Endothelial cell of umbilical vein (primary cell): ENCODE results near the gene LYZL6. TPM values are rescaled to one million over a fixed set of nuclear protein-coding genes. Genes with fewer than 3 reads are reported as not detected.

Experiments
- BruUV-seq: library from RNA; stranded (reverse); fragments of 400-500 nt; replicated peaks from 2 replicates; lab custom pipeline; 2021; lab: Mats Ljungman, UMichigan
- CTCF ChIA-PET: fragments of 300-600, 350-600 bp; sonication (Branson Sonifier 250); formaldehyde crosslinking; loops from one replicate; lab custom pipeline; 2021; ENCODE audit warnings: antibody characterized with exemption, inconsistent platforms; lab: Charles Lee
- POLR2A ChIA-PET: fragments of 300-600, 350-600 bp; sonication (Branson Sonifier 250); formaldehyde crosslinking; loops from one replicate; lab custom pipeline; 2021; ENCODE audit warnings: antibody characterized with exemption, inconsistent platforms; lab: Charles Lee
- DNase-seq: peaks from one replicate; pipeline ENCODE4 v3.0.0-alpha.2; 2011; ENCODE audit warnings: low read depth, low spot score
- FAIRE-seq: peaks from 2 replicates; lab custom pipeline; 2011; peaks lifted over from hg19 to GRCh38; lab: Jason Lieb, UNC
- H2AFZ ChIP-seq: 2 replicates; pipeline ENCODE4 v1.6.0; 2012; ENCODE audit warnings: low read depth, low read length, control low read depth, inconsistent platforms
- H3K27ac ChIP-seq: 2 replicates; pipeline ENCODE4 v1.5.1; 2011; ENCODE audit warnings: low read depth, mild to moderate bottlenecking, control low read depth, low read length, moderate library complexity; ENCODE audit not compliant: insufficient read depth
- H3K27me3 ChIP-seq, 2 experiments: 2 replicates each; pipeline versions ENCODE4 v1.6.0 to v1.6.1; 2011; ENCODE audit warnings: low read length in 2 of 2, mixed read lengths in 1 of 2; ENCODE audit not compliant: control insufficient read depth in 2 of 2, insufficient read depth in 2 of 2
- H3K36me3 ChIP-seq, 2 experiments: 2 replicates in 1 of 2; 3 replicates in 1 of 2; pipeline ENCODE4 v1.5.1; 2011; ENCODE audit warnings: low read length in 2 of 2, mild to moderate bottlenecking in 1 of 2, moderate library complexity in 1 of 2; ENCODE audit not compliant: control insufficient read depth in 2 of 2, insufficient read depth in 2 of 2; ENCODE audit errors: extremely low read depth in 1 of 2
- H3K4me1 ChIP-seq: 3 replicates; pipeline ENCODE4 v1.5.1; 2011; ENCODE audit warnings: mild to moderate bottlenecking, low read length; ENCODE audit not compliant: control insufficient read depth, insufficient read depth; ENCODE audit errors: extremely low read depth
- H3K4me2 ChIP-seq: 2 replicates; pipeline ENCODE4 v1.6.1; 2011; ENCODE audit warnings: low read length, control low read depth, mixed read lengths; ENCODE audit not compliant: insufficient read depth
- H3K4me3 ChIP-seq, 3 experiments: fragments of 200-600 bp in 1 of 3; sonication (generic), shearing (Covaris generic) in 1 of 3; replicated peaks in 1 of 3; 2 replicates each; pipeline ENCODE4 v1.5.1; 2011 to 2016; ENCODE audit warnings: control low read depth in 3 of 3, low read length in 3 of 3, mild to moderate bottlenecking in 2 of 3, inconsistent platforms in 1 of 3, low read depth in 1 of 3, moderate library complexity in 1 of 3; ENCODE audit not compliant: insufficient read depth in 1 of 3
- H3K79me2 ChIP-seq: 2 replicates; pipeline ENCODE4 v1.6.0; 2012; ENCODE audit warnings: low read length, inconsistent platforms; ENCODE audit not compliant: control insufficient read depth, insufficient read depth
- H3K9ac ChIP-seq: replicated peaks from 2 replicates; pipeline ENCODE3; 2011; ENCODE audit warnings: low read length, control low read depth; ENCODE audit not compliant: insufficient read depth; ENCODE audit errors: extremely low read depth
- H3K9me1 ChIP-seq: replicated peaks from 3 replicates; pipeline ENCODE4 v1.6.0; 2011; ENCODE audit warnings: mild to moderate bottlenecking, low read length; ENCODE audit not compliant: control insufficient read depth, insufficient read depth; ENCODE audit errors: extremely low read depth
- H3K9me3 ChIP-seq: replicated peaks from 2 replicates; pipeline ENCODE4 v1.5.1; 2012; ENCODE audit warnings: low read length, inconsistent platforms; ENCODE audit not compliant: control insufficient read depth, insufficient read depth
- H4K20me1 ChIP-seq: replicated peaks from 2 replicates; pipeline ENCODE3; 2011; ENCODE audit warnings: mild to moderate bottlenecking, low read length; ENCODE audit not compliant: control insufficient read depth, insufficient read depth; ENCODE audit errors: extremely low read depth
- EZH2 ChIP-seq: IDR thresholded peaks from 2 replicates; pipeline ENCODE4 v1.6.1; 2012; ENCODE audit warnings: borderline replicate concordance, low read depth, mild to moderate bottlenecking, moderate library complexity, low read length, inconsistent platforms; ENCODE audit not compliant: severe bottlenecking
- FOS ChIP-seq: IDR thresholded peaks from 2 replicates; pipeline ENCODE4 v1.6.1; 2011; ENCODE audit warnings: mild to moderate bottlenecking, low read length, moderate library complexity, borderline replicate concordance; ENCODE audit not compliant: insufficient read depth
- GATA2 ChIP-seq: IDR thresholded peaks from 2 replicates; pipeline ENCODE4 v1.7.0; 2011; ENCODE audit warnings: low read depth, mild to moderate bottlenecking, moderate library complexity, mixed read lengths, low read length; ENCODE audit not compliant: insufficient read length, insufficient read depth
- JUN ChIP-seq: IDR thresholded peaks from 2 replicates; pipeline ENCODE4 v1.6.1; 2011; ENCODE audit warnings: borderline replicate concordance, low read depth; ENCODE audit not compliant: insufficient read length, insufficient read depth
- MYC ChIP-seq: IDR thresholded peaks from one replicate; pipeline ENCODE4 v1.6.1; 2011; ENCODE audit warnings: mild to moderate bottlenecking, low read depth, low read length
- POLR2A ChIP-seq: IDR thresholded peaks from 2 replicates; pipeline ENCODE4 v1.6.1; 2012; ENCODE audit warnings: low read depth, mild to moderate bottlenecking, control low read depth, low read length
- POLR2AphosphoS5 ChIP-seq: IDR thresholded peaks from 2 replicates; pipeline ENCODE4 v1.6.1; 2012; ENCODE audit warnings: low read depth, mild to moderate bottlenecking, control low read depth, low read length, moderate library complexity; ENCODE audit not compliant: insufficient read depth
- dilution Hi-C: fragments of 300-500 bp; cut with MboI; formaldehyde crosslinking; loops from one replicate; pipeline ENCODE4 v1.15.0; 2019; ENCODE audit warnings: low sequenced_read_pairs; ENCODE audit not compliant: extremely low pct_ligation_motif_present
- intact Hi-C: fragments of 100-400 bp; cut with micrococcal nuclease; formaldehyde crosslinking; loops from one replicate; pipeline ENCODE4 v1.10.0; 2022
- polyA plus RNA-seq, 4 experiments: library from polyadenylated mRNA; depleted of rRNA in 3 of 4; stranded (reverse) in 3 of 4; unstranded in 1 of 4; fragments of >200 nt; gene quantifications; 2 replicates each; pipeline versions ENCODE4 v1.2.1 to v1.2.3, GENCODE V29; 2011 to 2012; ENCODE audit warnings: missing spikeins in 1 of 4
- total RNA-seq: library from RNA; stranded (reverse); gene quantifications from 2 replicates; pipeline ENCODE4 v1.2.3, GENCODE V29; 2021
- TF ChIP-seq, protein P1 (sequence below): IDR thresholded peaks from 2 replicates; pipeline ENCODE4 v1.6.1; 2011; ENCODE audit not compliant: insufficient read depth, insufficient read length
- TF ChIP-seq, protein P2 (sequence below), 2 donors: IDR thresholded peaks; 1 replicate in 1 of 2; 2 replicates in 1 of 2; pipeline ENCODE4 v1.5.1; 2011; ENCODE audit warnings: low read length in 2 of 2, mild to moderate bottlenecking in 2 of 2, moderate library complexity in 2 of 2, control low read depth in 1 of 2, inconsistent platforms in 1 of 2, low read depth in 1 of 2; ENCODE audit not compliant: insufficient read depth in 1 of 2; ENCODE audit errors: extremely low read depth in 1 of 2

Gene LYZL6
- total and polyA plus RNA-seq, 2 donors (not counting 3 experiments of a cell fraction or from before 2014, with no cell fraction given), result not detected

GRCh38 chr17:35918665-35919064 is 24.8 kb downstream of the LYZL6 start:
- DNase-seq (peak; percentile 57), FAIRE-seq (no peak)
- H4K20me1 ChIP-seq, result no peaks in the 10 kb centered on the region
- H3K4me3 ChIP-seq, result no peak overlapping the region
- H3K27ac ChIP-seq, result no peak overlapping the region
- ChIA-PET CTCF (no interaction called here), POLR2A (no interaction called here)
- H3K4me2 ChIP-seq, result no peak overlapping the region
- intact Hi-C loops, result no loop called here
- H3K79me2 ChIP-seq, result no peaks in the 10 kb centered on the region
- no peaks in the 10 kb centered on the region for H3K36me3 ChIP-seq
- BruUV-seq, result no TSS peak
- TF ChIP-seq GATA2 (no peak), EZH2 (no peak), JUN (no peak), POLR2A (no peak), POLR2AphosphoS5 (no peak), FOS (no peak), MYC (no peak)
- TF ChIP-seq, protein P1, sequence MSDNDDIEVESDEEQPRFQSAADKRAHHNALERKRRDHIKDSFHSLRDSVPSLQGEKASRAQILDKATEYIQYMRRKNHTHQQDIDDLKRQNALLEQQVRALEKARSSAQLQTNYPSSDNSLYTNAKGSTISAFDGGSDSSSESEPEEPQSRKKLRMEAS, result no peak
- TF ChIP-seq, protein P2, sequence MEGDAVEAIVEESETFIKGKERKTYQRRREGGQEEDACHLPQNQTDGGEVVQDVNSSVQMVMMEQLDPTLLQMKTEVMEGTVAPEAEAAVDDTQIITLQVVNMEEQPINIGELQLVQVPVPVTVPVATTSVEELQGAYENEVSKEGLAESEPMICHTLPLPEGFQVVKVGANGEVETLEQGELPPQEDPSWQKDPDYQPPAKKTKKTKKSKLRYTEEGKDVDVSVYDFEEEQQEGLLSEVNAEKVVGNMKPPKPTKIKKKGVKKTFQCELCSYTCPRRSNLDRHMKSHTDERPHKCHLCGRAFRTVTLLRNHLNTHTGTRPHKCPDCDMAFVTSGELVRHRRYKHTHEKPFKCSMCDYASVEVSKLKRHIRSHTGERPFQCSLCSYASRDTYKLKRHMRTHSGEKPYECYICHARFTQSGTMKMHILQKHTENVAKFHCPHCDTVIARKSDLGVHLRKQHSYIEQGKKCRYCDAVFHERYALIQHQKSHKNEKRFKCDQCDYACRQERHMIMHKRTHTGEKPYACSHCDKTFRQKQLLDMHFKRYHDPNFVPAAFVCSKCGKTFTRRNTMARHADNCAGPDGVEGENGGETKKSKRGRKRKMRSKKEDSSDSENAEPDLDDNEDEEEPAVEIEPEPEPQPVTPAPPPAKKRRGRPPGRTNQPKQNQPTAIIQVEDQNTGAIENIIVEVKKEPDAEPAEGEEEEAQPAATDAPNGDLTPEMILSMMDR (IDR thresholded peaks at IDR 0.05; ENCODE audit: extremely low read depth in 1 of 2, insufficient read depth in 1 of 2, low read depth in 1 of 2, low read length in 2 of 2), result no peak
- H3K9me1 ChIP-seq, result no peaks in the 10 kb centered on the region
- no peak overlapping the region for H2AFZ ChIP-seq
- peaks cover 4% of the 10 kb centered on the region for H3K4me1 ChIP-seq
- dilution Hi-C loops, result no loop called here
- H3K27me3 ChIP-seq, result peaks cover 0 to 2% of the 10 kb centered on the region in 2 experiments
- H3K9me3 ChIP-seq, result no peaks in the 10 kb centered on the region
- H3K9ac ChIP-seq, result no peak overlapping the region
